Smooth muscle cell (in vitro differentiated cells): Measurements from ENCODE around the gene ZBTB16. TPM values are rescaled to one million over a fixed set of nuclear protein-coding genes. Genes with fewer than 3 reads are reported as not detected.

Experiments
- DNase-seq: peaks from one replicate; lab custom pipeline; 2025; ENCODE audit not compliant: unreplicated experiment; lab: John Stamatoyannopoulos, UW
- H2AFZ ChIP-seq: fragments of 200-600 bp; sonication (generic); 2 replicates; pipeline ENCODE4 v1.6.0; 2016; ENCODE audit warnings: antibody characterized with exemption, low read depth, mild to moderate bottlenecking
- H3F3A ChIP-seq: fragments of 200-600 bp; sonication (generic); 2 replicates; pipeline ENCODE4 v1.6.0; 2017; ENCODE audit warnings: antibody characterized with exemption, low read depth
- H3K27ac ChIP-seq: fragments of 200-600 bp; sonication (generic); 2 replicates; pipeline ENCODE4 v1.5.1; 2016; ENCODE audit warnings: low read depth, mild to moderate bottlenecking
- H3K27me3 ChIP-seq: fragments of 200-600 bp; sonication (generic); 2 replicates; pipeline ENCODE4 v1.6.1; 2016; ENCODE audit warnings: low read depth, mild to moderate bottlenecking
- H3K36me3 ChIP-seq: fragments of 200-600 bp; sonication (generic); 2 replicates; pipeline ENCODE4 v1.5.1; 2016; ENCODE audit warnings: low read depth
- H3K4me1 ChIP-seq: fragments of 200-600 bp; sonication (generic); 2 replicates; pipeline ENCODE4 v1.5.1; 2016; ENCODE audit warnings: low read depth
- H3K4me2 ChIP-seq: fragments of 200-600 bp; sonication (generic); 2 replicates; pipeline ENCODE4 v1.6.0; 2016; ENCODE audit warnings: mild to moderate bottlenecking
- H3K4me3 ChIP-seq: fragments of 200-600 bp; sonication (generic); 2 replicates; pipeline ENCODE4 v1.5.1; 2016; ENCODE audit warnings: mild to moderate bottlenecking
- H3K79me2 ChIP-seq: fragments of 200-600 bp; sonication (generic); 2 replicates; pipeline ENCODE4 v1.6.0; 2016; ENCODE audit warnings: low read depth, mild to moderate bottlenecking
- H3K9ac ChIP-seq: fragments of 200-600 bp; sonication (generic); 2 replicates; pipeline ENCODE4 v1.6.0; 2016; ENCODE audit warnings: low read depth
- H3K9me3 ChIP-seq: fragments of 200-600 bp; sonication (generic); replicated peaks from 2 replicates; pipeline ENCODE4 v1.5.1; 2016; ENCODE audit warnings: low read depth
- H4K20me1 ChIP-seq: fragments of 200-600 bp; sonication (generic); 2 replicates; pipeline ENCODE4 v1.6.0; 2016; ENCODE audit warnings: low read depth
- WGBS: methylation state at CpG from one replicate; pipeline ENCODE4 v1.1.7; 2016; ENCODE audit warnings: low lambda C conversion rate; 5-methylcytosine and 5-hydroxymethylcytosine counted together
- polyA plus RNA-seq: library from polyadenylated mRNA; unstranded; fragments of >200 nt; fragmentation: Nextera tagmentation; extraction: Ambion mirVana; gene quantifications from 2 replicates; pipeline ENCODE4 v1.2.1, GENCODE V29; 2016
- total RNA-seq: library from RNA; depleted of rRNA; stranded (reverse); fragments of >200 nt; gene quantifications from 2 replicates; pipeline ENCODE4 v1.2.3, GENCODE V29; 2014
- TF ChIP-seq, protein P1 (sequence below): fragments of 200-600 bp; sonication (generic); IDR thresholded peaks from 2 replicates; pipeline ENCODE4 v1.5.1; 2017; ENCODE audit warnings: borderline replicate concordance, mild to moderate bottlenecking, antibody characterized with exemption; ENCODE audit not compliant: insufficient read depth, poor library complexity, severe bottlenecking

The ZBTB16 gene
- total and polyA plus RNA-seq, 2 experiments from 2014 or later, result not detected

DNA sequence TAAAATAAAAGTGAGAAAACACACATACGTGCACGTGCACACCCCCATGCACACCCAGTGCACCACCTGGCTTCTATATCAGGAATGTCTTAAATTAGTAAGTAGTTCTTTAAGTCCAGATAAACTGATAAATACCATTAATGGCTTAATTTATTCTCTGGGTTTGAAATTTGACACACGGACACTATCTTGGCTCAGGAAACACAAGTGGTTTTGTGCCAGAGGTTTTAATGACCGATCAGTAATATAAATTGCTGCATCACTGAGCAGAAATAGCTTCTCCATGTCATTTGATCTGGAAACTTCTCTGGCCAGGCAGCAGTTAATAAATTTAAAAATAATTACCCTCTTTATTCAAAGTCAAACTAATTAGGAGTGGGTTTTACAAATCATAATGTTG, 135.2 kb downstream of the ZBTB16 start:
- DNase-seq, result no peak

DNA sequence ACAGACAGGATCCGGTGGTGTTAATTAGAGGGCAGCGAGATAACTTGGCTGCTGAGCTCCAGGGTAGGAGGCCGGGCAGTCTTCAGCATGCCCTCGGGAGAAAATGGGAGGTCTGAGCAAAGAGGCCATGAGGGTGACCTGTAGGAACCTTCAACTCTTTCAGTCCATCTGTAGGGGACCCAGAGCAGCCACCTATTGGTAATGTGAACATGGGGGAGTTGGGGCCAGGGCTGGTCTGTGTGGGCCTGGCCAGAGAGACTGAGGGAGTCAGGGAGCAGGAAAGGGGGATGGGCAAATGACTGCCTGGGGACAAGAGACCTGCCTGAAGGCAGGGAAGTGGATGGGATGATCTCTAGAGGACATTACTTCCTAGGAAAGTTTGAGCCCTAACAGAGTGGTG, 135.6 kb downstream of the ZBTB16 start:
- no peaks in the 10 kb centered on the region for H3K36me3 ChIP-seq
- no peaks in the 10 kb centered on the region for H3K27me3 ChIP-seq
- H3K9ac ChIP-seq, result no peak overlapping the region
- H3K79me2 ChIP-seq, result no peaks in the 10 kb centered on the region
- H2AFZ ChIP-seq, result no peak overlapping the region
- TF ChIP-seq, protein P1, sequence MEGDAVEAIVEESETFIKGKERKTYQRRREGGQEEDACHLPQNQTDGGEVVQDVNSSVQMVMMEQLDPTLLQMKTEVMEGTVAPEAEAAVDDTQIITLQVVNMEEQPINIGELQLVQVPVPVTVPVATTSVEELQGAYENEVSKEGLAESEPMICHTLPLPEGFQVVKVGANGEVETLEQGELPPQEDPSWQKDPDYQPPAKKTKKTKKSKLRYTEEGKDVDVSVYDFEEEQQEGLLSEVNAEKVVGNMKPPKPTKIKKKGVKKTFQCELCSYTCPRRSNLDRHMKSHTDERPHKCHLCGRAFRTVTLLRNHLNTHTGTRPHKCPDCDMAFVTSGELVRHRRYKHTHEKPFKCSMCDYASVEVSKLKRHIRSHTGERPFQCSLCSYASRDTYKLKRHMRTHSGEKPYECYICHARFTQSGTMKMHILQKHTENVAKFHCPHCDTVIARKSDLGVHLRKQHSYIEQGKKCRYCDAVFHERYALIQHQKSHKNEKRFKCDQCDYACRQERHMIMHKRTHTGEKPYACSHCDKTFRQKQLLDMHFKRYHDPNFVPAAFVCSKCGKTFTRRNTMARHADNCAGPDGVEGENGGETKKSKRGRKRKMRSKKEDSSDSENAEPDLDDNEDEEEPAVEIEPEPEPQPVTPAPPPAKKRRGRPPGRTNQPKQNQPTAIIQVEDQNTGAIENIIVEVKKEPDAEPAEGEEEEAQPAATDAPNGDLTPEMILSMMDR, result no peak
- WGBS, result 77% methylated on average over 4 of the region's 4 CpGs
- H3K4me1 ChIP-seq, result peaks cover 4% of the 10 kb centered on the region
- no peak for DNase-seq
- H3K27ac ChIP-seq, result no peak overlapping the region
- H3K4me2 ChIP-seq, result no peak overlapping the region
- no peaks in the 10 kb centered on the region for H3F3A ChIP-seq
- H3K9me3 ChIP-seq, result no peaks in the 10 kb centered on the region
- no peak overlapping the region for H3K4me3 ChIP-seq
- H4K20me1 ChIP-seq, result no peaks in the 10 kb centered on the region

More for the DNA sequence above, 135.2 kb downstream of the ZBTB16 start:
- no peaks in the 10 kb centered on the region for H3F3A ChIP-seq
- H3K36me3 ChIP-seq, result no peaks in the 10 kb centered on the region
- TF ChIP-seq, protein P1, result no peak
- H2AFZ ChIP-seq, result no peak overlapping the region
- H3K4me1 ChIP-seq, result peaks cover 4% of the 10 kb centered on the region
- H3K9ac ChIP-seq, result no peak overlapping the region
- H3K4me3 ChIP-seq, result no peak overlapping the region
- WGBS, result 79% methylated on average over 4 of the region's 4 CpGs
- no peaks in the 10 kb centered on the region for H3K79me2 ChIP-seq
- no peaks in the 10 kb centered on the region for H3K9me3 ChIP-seq
- H3K27me3 ChIP-seq, result no peaks in the 10 kb centered on the region
- H4K20me1 ChIP-seq, result no peaks in the 10 kb centered on the region
- no peak overlapping the region for H3K4me2 ChIP-seq
- H3K27ac ChIP-seq, result no peak overlapping the region

DNA sequence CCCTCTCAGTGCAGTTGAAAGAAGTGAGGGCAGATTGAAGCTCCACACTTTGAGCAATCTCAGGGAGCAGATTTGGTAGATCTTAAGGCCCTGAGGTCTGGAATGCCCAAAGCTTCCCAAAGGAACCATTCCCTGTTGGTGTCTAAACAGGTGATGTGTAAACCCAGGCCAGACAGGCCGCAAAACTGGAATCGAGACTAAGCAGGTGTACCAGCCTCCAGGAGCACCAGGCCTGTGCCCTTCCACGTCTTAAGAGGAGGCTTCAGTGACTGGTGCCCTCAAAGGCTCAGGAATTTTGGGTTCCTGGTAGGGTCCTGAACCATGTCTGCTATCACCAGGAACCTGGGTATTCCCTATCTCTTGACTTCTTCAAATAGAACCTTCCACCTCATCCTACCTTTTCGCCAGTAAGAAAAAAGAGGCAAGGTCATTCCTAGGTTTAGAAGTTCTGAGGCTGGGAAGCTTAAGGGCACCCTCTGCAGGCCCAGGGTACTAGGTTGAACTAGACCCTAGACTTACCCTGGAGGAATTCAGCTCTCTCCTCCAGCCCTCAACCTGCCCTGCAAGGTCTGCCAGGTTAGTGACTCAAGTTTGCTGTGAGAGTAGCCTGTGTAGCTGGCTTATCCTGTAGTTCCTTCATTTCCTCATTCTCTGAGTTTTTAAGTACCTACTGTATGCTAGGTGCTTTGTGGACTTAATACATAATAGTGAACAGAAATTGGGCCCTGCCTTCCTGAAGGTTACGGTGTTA, 136.6 kb downstream of the ZBTB16 start:
- H3K36me3 ChIP-seq, result no peaks in the 10 kb centered on the region
- H3K4me1 ChIP-seq, result peaks cover 4% of the 10 kb centered on the region
- TF ChIP-seq, protein P1, result no peak
- H2AFZ ChIP-seq, result no peak overlapping the region
- no peak overlapping the region for H3K4me3 ChIP-seq
- no peak for DNase-seq
- no peaks in the 10 kb centered on the region for H3F3A ChIP-seq
- no peak overlapping the region for H3K9ac ChIP-seq
- H3K4me2 ChIP-seq, result no peak overlapping the region
- no peaks in the 10 kb centered on the region for H3K79me2 ChIP-seq
- no peaks in the 10 kb centered on the region for H3K9me3 ChIP-seq
- no peaks in the 10 kb centered on the region for H4K20me1 ChIP-seq
- H3K27ac ChIP-seq, result no peak overlapping the region
- WGBS, result 92% methylated on average over 5 of the region's 5 CpGs
- no peaks in the 10 kb centered on the region for H3K27me3 ChIP-seq
